M059J (cell line): Measurements from ENCODE around the gene HOXC6. TPM values are rescaled to one million over a fixed set of nuclear protein-coding genes. Genes with fewer than 3 reads are reported as not detected.
A peak's percentile ranks its signal among the peaks of the same experiment; 100 is the strongest.

Experiments used
- DNase-seq: peaks from one replicate; pipeline ENCODE4 v3.0.0-alpha.2; 2012; ENCODE audit warnings: low read depth
- total RNA-seq: library from RNA; depleted of rRNA; stranded (reverse); fragments of >200 nt; shearing (Covaris generic); gene quantifications from 2 replicates; pipeline ENCODE4 v1.2.3, GENCODE V29; 2014

The HOXC6 gene
- total RNA-seq, 1 experiment from 2014 or later = 5.2 TPM

DNA sequence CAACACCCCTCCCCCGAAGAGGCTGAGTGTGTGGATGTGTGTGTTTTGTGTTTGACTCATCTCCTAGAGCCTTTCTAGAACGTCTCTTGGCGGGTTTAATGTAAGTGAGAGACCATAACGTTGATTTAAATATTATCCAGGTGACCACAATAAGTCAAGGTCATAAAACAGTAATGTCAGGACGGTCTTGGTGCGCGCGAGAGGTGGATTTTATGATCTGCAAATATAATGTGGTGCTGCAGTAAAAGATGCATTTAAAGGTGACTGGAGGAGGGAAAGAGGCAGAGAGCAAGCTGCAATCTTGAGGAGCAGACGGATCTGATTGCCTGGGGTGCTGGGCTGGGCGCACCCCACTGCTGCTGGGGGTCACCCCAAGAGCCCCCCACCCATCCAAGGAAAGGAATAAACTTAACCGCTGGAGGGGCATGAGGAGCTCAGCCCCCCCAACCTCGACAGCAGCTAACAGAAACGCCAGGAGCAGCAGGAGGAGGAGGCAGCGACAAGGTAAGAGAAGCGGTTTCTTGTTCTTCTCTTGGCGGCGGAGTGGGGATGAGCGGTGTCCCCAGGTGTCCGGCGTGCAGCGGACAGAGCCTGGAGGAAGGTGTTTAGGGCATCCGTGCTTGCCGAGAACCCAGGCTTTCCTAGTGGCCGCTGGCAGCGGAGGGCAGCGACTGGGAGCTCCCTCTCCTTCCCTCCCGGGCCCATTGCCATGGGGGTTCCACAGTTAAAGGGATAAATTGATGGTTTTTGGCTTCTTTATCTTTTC, 37.7 kb upstream of the HOXC6 start:
- peak; percentile 52 for DNase-seq

DNA sequence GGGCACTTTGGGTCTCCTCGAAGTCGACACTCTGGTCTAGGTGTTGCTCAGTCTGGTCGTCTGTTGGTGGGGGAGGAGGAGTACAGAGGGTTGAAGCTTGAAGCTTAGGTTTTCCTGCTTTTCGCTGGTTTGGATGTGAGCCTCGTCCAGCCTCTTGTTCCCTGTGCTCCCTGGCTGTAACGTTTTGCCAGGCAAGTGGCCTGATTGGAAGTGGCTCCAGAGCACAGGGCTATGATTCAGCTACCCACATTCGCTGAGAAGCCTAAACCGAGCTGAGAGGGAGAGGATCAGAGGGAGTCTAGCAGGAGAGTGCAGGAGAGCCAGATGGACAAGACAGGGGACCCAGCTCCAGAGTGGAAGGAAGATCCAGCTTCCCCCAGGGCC, 37.2 kb upstream of the HOXC6 start:
- DNase-seq = peak; percentile 87

DNA sequence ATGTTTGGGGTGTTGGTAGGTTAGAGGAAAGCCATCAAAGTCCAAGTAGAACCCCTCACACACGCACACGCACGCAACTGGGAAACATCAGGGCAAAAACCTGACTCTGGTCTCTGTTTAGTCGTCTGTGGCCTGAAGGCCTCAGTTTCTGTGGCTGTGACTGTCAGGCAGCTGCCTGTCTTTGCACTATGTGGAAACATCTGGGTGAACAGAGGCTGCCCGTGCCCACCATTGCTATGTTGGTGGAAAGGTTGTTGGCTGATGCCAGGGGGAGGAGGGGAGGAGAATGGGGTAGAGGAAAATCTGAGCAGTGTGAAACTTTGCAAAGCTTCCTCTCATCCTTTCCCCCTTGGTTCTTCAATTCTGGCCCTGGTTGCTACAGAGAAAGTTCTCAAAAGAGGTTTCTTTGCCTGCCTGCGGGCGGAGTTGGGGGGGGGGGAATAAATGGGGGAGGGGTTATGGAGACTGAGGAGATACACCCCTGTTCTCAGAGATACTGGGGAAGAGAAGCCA, 35.8 kb upstream of the HOXC6 start:
- no peak for DNase-seq

DNA sequence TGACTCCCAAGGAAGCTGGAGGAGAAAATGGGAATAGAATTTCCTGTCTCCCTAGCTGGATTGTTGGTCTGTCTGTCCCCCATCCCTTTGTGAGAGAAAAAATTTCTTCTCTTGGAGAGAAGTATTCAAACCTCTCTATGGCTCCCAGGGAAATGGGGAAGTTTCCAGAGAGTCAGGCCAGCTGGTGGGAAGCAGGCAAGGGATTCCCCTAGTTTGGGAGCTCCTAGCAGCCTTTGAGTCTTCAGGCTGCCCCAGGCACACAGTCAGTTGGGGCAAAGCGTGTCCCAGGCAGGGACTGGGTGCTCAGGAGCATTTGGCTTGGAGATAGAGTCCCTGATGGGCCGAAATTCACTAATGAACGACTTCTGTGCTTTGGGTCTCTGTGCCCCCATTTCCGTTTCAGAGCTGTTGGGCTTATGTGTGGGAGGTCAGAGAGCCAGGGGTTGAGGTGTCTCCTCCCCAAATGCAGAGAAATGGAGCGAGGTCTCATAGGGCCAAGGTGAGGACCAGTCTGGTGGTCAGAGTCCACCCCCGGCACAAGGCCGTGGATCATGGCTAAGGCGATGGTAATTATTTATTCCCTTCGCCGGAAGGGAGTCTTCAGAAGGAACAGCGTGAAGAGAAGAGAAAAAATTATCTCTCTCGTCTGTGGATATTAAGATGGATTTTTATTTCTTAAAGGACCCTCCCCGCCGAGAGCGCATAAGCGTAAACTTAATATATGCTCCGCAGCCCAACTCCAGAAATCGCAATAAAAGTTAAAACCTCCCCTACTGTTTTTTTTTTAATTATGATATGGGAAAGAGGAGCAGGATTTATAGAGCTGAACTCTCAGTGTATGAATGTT, 34.9 kb upstream of the HOXC6 start:
- no peak for DNase-seq

DNA sequence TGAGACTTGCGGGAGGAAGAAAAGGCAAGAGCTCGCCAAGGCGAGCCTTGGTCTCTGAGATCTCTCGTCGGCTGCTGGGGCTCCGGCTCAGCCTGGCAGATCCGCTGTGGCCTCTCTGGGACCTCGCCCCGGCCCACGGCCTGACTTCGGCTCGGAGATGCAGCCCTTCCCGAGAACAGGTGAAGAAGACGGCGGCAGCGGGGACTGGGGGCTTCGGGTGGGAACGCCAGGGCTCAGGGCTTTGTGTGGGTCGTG, 34.3 kb upstream of the HOXC6 start:
- no peak for DNase-seq

DNA sequence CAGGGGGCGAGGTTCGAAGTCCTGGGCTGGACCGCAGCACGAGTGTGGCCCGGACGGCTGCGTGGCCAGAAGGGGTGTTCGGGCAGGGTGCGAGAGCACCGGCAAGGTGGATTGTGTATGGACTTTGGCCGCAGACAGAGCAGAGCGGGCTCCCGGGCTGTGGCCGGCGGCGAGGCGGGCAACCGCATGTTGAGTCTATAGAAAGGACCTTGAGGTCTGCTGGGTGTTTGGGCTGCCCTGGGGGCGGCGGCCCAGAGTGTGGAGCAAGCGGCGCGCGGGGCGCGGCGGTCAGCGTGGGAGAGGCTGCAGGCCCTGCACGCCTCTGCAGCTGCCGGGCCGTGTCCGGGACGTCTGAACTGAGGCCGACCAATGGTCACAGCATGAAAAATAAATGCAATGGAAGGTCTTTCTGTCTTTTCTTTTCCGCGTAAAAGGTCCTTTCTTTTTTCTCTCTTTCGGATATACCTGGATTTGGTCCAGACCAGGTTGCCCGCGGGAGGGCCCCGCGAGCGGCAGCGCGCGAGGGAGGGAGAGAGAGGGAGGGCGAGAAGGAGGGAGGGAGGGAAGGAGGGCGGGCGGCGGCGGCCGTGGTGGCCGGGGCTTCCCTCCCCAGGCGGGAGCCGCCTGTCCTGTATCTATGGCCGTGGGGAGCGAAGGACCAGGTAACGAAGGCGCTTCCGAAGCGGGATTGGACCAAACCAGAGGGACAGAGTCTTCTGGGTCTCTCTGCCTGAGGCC, 33.8 kb upstream of the HOXC6 start:
- no peak for DNase-seq

DNA sequence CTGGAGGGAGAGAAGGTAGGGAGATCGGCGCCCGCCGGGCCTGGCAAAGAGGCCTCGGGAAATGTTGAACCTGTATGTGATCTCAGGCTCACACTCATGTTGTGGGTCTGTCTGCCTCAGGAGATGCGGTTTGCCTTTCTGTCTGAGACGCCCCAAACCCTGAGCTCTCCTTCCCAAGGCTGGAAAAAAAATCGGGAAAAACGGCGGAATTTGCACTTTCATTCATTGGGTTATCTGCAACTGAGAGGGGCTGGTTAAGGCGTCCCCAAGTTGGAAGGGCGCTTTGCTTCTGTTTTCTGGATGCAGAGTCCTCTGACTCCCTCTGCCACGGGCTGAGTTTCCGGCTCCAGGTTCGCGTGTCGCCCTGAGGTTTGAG, 33.2 kb upstream of the HOXC6 start:
- DNase-seq = no peak

DNA sequence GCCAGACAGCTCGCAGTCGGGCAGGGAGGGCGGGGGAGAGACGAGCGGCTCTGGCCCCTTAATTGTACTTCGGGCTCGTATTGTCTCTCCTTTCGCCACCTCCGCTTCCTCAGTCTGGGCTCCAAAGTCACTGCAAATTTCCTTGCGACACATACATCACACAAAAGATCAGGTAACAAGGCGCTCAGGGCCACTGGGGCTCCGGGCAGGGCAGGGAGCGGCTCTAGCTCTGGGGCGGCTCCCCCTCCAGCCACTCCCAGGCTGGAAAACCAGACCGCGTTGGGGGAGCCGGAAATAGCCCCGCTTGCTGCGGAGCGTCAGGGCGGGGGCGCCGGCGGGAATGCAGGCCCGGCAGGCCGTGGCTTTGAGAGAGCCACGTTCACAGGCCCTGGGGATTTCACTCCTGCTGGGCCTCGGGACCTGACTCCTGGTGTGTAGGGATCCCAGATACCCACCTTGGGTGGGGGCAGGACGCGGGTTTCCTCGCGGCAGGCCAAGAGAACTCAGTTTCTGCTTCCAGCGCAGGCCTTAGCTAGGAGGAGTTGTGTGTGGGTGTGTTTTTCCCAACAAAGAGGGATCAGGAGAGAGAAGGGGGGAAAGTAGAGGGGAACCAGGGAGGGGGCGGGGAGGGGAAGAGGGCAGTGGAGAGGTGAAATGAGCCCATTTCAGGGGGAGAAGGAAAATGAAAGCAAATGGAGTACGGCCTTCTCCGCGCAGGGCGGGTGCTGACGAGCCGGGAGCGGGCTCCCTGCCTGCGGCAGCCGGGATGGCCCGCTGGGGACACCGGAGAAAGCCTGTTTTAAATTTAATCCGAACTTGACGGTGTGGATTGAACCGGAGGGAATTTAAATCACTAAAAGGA, 32.6 kb upstream of the HOXC6 start:
- no peak for DNase-seq

DNA sequence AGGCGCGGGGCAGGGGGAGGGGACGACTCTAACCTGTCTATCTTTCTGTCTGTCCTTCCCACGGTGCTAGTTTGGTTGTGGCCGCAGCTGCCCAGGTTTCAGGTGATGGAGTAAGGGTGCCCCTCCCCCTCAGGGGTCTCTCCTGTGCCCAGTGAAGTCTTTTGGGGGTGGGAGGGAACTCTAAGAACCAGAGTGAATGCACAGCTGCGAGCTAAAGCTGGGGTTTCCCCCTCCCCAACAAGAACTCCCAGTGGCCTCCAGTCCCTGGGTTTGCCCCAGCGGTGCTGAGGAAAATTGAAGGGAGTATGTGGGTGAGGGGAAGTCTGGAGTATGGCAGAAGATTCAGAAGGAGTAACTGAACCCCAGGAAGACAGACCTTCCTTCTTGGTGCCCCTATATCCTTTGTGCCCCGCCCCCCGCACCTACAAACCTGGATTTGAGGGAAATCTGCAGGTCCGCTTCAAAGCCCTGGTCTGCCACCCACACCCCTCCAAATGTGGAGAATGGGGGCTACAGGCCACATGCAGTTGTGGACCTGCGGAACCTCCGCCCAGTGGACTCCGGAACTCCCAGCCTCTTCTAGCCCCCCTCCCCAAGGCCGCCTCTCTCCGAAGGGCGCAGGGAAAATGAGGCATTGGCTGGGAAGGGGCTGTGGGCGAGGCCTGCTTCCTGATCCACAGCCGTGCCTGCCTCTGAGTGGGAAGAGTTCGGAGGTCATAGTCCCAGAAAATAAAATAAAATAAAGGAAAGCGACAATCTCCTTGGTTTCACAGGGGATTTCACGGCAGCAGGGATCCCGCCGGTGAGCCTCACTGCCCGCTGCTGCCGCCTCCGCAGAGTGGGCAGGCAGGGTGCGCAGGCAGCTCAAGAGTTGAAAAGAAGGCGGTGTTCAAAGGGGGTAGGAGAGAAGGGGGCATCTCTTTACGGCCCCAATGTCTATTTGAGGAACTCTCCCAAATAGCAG, 31.7 kb upstream of the HOXC6 start:
- no peak for DNase-seq

DNA sequence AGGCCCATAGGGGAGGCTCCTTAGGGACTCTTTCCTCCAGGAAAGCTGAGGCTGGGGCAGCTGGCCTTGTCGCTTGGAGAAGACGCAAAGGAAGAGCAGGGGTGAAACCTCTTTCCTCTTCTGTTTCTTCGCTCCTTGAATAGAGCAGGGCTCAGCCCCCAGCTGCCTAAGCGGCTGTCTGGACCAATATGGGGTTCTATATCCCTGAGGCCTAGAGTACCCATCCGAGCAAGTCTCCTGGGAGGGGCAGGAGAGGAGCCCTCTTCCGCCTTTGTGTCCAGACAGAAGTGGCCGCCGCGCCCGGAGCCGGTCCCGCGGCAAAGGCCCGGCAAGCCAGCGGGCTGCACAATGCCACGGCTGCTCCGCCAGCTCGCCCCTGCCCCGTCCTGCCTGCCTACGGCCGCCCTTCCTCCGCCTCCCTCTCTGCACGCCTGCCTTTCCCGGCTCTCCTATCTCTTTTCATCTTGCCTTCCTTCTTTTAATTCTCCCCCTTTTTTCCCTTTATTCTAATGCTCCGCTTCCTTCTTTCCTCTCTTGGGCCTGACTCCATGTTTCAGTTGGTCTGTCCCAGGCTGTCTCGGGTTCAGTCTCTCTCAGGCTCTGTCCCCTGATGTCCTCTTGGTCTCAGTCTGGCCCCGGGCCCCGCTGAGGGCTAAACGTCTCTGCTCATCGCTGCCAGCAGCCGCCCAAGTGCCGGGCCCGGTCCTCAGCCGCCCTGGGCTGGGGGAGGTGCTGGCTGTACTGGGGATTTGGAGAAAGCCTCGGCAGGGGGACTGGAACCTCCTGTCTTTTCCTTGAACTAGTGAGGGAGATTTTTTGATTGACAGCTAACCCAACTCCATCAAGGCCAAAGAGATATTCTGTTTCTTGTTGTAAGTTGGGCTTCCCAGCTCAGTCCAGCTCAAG, 30.8 kb upstream of the HOXC6 start:
- no peak for DNase-seq

DNA sequence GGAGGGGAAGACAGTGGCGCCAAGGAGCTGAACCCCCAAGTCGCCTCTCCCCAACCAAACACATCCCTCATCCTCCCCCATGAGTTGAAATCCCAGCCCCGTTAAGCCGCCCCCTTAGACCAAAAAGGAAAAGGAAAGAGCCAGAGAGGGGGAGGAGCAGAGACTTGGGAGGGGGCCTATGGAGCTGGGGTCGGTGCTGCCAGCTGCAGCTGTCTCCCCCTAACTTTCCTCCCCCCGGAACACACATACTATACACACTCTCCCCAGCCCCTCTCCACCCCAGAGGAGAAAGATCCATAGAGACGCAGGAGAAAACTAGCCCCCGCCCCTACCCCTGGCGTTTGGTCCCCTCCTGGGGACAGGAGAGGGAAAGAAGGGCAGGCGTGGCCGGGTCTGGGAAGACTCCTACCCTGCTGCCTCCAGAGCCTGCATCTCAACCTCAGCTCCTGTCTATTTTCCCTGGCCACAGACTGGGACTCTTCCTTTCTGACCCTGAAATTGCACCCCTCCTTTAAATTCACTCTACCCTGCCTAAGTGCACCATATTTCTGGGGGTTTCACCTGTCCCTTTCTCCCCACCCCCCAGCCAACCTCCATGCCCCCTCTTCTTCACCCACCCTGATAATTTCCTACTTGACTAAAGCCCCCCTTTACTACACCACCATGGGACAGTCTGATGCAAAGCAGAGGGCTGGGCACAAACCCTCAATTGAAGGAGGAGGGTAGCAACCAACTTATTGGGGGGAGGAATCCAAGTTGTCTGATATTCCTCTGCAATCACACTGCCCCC, 29.9 kb upstream of the HOXC6 start:
- DNase-seq = no peak

DNA sequence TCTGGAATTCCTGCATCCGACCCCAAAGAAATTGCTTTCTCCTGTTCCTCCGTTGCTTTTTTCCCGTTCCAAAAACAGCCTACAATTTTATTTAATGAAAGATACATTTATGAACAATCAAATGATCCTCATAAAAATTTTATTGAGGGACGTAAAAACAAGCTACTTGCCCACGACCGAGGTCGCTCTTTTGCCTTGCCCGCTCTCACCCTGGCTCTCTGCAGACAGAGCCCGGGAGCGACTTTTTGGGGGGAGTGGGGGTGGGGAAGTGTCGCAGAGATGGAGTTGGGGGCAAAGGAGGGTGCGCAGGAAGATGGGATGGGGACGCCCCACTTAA, 29.4 kb upstream of the HOXC6 start:
- no peak for DNase-seq

DNA sequence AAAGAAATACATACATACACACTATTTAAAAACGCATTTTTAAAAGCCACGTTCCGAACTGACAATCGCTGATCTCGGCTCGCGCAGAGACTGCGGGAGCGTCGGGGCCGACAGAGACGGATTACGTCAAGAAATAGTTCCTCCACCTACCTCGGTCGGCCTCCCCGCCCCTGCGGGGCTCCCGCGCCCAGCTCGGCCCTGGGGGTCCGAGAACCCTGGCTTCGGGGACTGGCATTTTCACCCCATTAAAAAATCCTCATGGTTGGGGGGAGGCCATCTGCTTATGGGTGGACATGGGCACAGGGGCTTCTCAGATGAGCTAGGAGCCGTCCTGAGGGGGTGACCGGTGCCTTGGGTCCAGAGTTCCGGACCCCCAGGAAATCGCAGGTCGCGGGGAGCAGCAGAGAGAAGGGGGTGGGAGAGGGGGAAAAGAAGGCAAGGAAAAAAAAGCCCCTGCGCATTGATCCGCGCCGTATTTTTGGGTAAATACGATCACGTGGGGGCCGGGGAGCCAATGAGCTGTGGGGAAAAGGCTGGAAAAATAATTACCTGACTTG, 28.6 kb upstream of the HOXC6 start:
- DNase-seq = peak; percentile 77

DNA sequence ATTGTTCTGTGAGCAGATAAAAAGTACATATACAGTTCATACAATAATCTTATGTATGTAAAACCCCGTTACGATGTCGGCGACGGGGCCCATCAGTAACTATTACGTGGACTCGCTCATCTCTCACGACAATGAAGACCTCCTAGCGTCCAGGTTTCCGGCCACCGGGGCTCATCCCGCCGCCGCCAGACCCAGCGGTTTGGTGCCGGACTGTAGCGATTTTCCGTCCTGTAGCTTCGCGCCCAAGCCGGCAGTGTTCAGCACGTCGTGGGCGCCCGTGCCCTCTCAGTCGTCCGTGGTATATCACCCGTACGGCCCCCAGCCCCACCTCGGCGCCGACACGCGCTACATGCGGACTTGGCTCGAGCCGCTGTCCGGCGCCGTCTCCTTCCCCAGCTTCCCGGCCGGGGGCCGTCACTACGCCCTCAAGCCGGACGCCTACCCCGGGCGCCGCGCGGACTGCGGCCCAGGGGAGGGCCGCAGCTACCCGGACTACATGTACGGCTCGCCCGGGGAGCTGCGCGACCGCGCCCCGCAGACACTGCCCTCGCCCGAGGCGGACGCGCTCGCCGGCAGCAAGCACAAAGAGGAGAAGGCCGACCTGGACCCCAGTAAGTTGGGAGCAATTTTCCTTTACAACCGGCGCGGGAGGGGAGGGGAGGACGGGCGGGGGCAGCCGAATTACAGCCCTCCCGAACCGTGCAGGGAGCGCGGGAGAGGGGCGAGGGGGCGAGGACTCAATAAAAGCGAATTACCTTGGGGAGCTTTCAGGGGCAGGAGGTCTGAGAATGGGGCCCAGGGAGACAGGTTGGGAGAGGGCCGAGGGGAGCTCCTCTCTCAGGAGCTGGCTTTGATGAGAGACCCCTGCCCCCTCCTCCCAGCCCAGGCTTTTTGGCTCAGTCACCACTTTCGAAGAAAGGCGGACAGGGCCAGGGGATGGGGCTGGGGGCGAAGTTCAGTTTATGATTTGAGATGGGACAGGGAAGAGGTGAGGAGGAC, 27.8 kb upstream of the HOXC6 start, which contains the start of gene HOXC9:
HOXC9 (plus strand) TSS at position 46 of the 999 bp plus-strand sequence; CDS start at position 74, 28 bp downstream.
- peak; percentile 52 for DNase-seq

DNA sequence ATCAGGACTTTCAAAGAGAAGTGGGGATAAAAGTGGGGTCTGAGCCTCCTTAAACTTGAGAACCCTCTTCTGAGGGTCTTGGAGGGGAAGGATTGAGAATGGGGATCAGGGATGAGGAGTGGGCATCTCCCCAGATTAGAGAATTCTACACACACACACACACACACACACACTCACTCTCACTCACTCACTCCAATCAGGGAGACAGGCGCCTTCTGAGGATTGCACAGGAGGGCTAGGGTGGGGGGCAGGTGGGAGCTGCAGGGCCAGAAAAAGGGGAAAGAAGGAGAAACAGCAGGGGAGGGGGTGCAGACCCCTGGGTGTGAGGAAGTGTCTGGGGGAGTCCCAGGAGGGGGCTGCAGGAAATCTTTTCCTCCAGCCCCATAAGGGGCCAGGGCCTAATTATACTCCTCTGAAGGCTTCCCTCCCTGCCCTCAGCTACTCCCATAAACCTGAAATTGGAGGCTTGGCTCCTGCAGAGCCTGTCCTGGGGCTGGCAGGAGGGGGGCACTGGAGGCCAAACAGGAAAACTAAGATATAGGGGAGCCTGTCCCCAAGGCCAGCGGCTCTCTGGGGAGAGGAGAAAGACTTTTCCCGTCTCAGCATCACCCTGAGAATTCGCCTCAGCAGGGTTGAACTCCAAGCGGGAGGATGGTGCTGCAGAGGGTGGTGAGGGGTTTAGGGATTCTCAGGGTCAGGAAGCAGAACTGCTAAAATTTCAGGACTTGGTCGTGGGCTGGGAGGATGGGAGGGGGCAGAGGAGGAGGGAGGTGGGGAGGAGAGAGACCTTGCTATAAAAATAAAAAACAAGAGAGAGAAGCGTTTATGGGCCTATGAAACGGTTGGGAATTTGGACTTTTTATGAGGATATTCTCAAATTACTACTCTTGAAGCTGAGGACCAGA, 26.7 kb upstream of the HOXC6 start:
- no peak for DNase-seq
